PC-3 (cell line): ENCODE data around the gene ST6GAL1. TPM values are rescaled to one million over a fixed set of nuclear protein-coding genes. Genes with fewer than 3 reads are reported as not detected.
A peak's percentile ranks its signal among the peaks of the same experiment; 100 is the strongest.

Source experiments
- ATAC-seq: fragments of 200-7000 bp; cut with Tn5 transposase; 2 replicates; pipeline ENCODE4 v1.9.1; 2020; ENCODE audit warnings: mild to moderate bottlenecking, moderate library complexity
- BruUV-seq: library from RNA; stranded (reverse); fragments of 400-500 nt; replicated peaks from 2 replicates; lab custom pipeline; 2021; lab: Mats Ljungman, UMichigan
- CTCF ChIA-PET: fragments of 300-600 bp; sonication (Branson Sonifier 250); formaldehyde crosslinking; loops from one replicate; lab custom pipeline; 2022; ENCODE audit warnings: antibody characterized with exemption; lab: Charles Lee
- POLR2A ChIA-PET: fragments of 300-600 bp; sonication (Branson Sonifier 250); formaldehyde crosslinking; loops from one replicate; lab custom pipeline; 2022; ENCODE audit warnings: antibody characterized with exemption; ENCODE audit not compliant: unreplicated experiment; lab: Charles Lee
- DNase-seq: peaks from one replicate; pipeline ENCODE4 v3.0.0-alpha.2; 2015
- H2AFZ ChIP-seq: fragments of 300-600 bp; sonication (generic); 2 replicates; pipeline ENCODE4 v1.6.0; 2016; ENCODE audit warnings: antibody characterized with exemption, low read length
- H3F3A ChIP-seq: fragments of 300-600 bp; sonication (generic); one replicate; pipeline ENCODE4 v1.6.0; 2017; ENCODE audit warnings: antibody characterized with exemption, low read length, control low read depth, mild to moderate bottlenecking; ENCODE audit not compliant: unreplicated experiment
- H3K27ac ChIP-seq: fragments of 300-600 bp; sonication (generic); 2 replicates; pipeline ENCODE4 v1.5.1; 2016; ENCODE audit warnings: mild to moderate bottlenecking, low read length
- H3K27me3 ChIP-seq: fragments of 300-600 bp; sonication (generic); 2 replicates; pipeline ENCODE4 v1.6.1; 2016; ENCODE audit warnings: low read length, mixed read lengths
- H3K36me3 ChIP-seq: fragments of 300-600 bp; sonication (generic); 2 replicates; pipeline ENCODE4 v1.6.1; 2016; ENCODE audit warnings: low read depth, mixed run types, low read length, mixed read lengths
- H3K4me1 ChIP-seq: fragments of 300-600 bp; sonication (generic); 2 replicates; pipeline ENCODE4 v1.5.1; 2016; ENCODE audit warnings: low read length; ENCODE audit not compliant: insufficient read depth
- H3K4me2 ChIP-seq: fragments of 300-600 bp; sonication (generic); 2 replicates; pipeline ENCODE4 v1.6.0; 2016; ENCODE audit warnings: low read length
- H3K4me3 ChIP-seq: fragments of 300-600 bp; sonication (generic); 2 replicates; pipeline ENCODE4 v1.5.1; 2016; ENCODE audit warnings: mild to moderate bottlenecking, low read length, mixed read lengths
- H3K79me2 ChIP-seq: fragments of 300-600 bp; sonication (generic); 2 replicates; pipeline ENCODE4 v1.6.1; 2017; ENCODE audit warnings: low read length, mixed read lengths
- H3K9ac ChIP-seq: fragments of 300-600 bp; sonication (generic); 2 replicates; pipeline ENCODE4 v1.6.0; 2016; ENCODE audit warnings: mild to moderate bottlenecking, low read length
- H3K9me2 ChIP-seq: fragments of 300-600 bp; sonication (generic); replicated peaks from 2 replicates; pipeline ENCODE4 v1.6.1; 2016; ENCODE audit warnings: mixed run types, low read length, mixed read lengths
- H3K9me3 ChIP-seq: fragments of 300-600 bp; sonication (generic); 2 replicates; pipeline ENCODE4 v1.6.1; 2016; ENCODE audit warnings: low read length, mixed read lengths
- H4K20me1 ChIP-seq: fragments of 300-600 bp; sonication (generic); 2 replicates; pipeline ENCODE4 v1.6.1; 2016; ENCODE audit warnings: low read length, mixed read lengths
- EZH2 ChIP-seq: fragments of 300-600 bp; sonication (generic); IDR thresholded peaks from one replicate; pipeline ENCODE4 v1.6.1; 2017; ENCODE audit warnings: antibody characterized with exemption, mild to moderate bottlenecking, low read length; ENCODE audit not compliant: unreplicated experiment
- EZH2phosphoT487 ChIP-seq: fragments of 300-600 bp; sonication (generic); IDR thresholded peaks from 2 replicates; pipeline ENCODE4 v1.6.1; 2018; ENCODE audit warnings: mild to moderate bottlenecking, antibody characterized with exemption, low read length, borderline replicate concordance
- intact Hi-C: fragments of 100-400 bp; cut with micrococcal nuclease; formaldehyde crosslinking; loops from 2 replicates; pipeline ENCODE4 v1.9.0; 2023
- total RNA-seq: library from RNA; depleted of rRNA; stranded (reverse); fragments of >200 nt; gene quantifications from 2 replicates; pipeline ENCODE4 v1.2.3, GENCODE V29; 2014
- TF ChIP-seq, protein P1 (sequence below): fragments of 300-600 bp; sonication (generic); conservative IDR thresholded peaks from 2 replicates; pipeline ENCODE4 v1.5.1; 2017; ENCODE audit warnings: antibody characterized with exemption, low read depth, mild to moderate bottlenecking, low read length

The ST6GAL1 gene
- total RNA-seq, 1 experiment from 2014 or later = 9.4 TPM

DNA sequence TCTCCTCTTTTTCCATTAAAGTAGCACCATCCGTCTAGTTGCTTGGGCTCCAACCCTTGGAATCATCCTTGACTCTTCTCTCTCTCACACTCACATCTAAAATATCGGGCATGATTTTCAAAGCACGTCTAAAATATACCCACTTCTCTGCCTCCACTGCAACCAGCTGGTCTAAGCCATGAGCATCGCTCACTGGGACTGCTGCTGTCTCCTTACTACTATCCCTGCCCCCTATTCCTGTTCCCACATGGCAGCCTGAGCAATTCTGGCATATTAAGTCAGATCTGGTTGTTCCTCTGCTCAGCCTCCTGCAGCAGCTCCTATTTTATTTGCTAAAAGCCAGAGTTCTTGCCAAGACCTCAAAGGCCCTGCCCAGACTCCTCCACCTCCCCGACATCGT, 53.7 kb downstream of the ST6GAL1 start:
- no peaks in the 10 kb centered on the region for H3K79me2 ChIP-seq
- no peaks in the 10 kb centered on the region for H4K20me1 ChIP-seq
- no peak overlapping the region for H3K4me2 ChIP-seq
- DNase-seq = no peak
- CTCF ChIA-PET = interaction anchor here (1.0 kb wide), 1 partner anchor 155 kb away, joined by 3 read pairs; the partner anchor contains the start of gene RPL39L
- POLR2A ChIA-PET = no interaction called here
- no peak overlapping the region for H3K4me3 ChIP-seq
- H3K4me1 ChIP-seq = peaks cover 24% of the 10 kb centered on the region
- H3K9me3 ChIP-seq = no peaks in the 10 kb centered on the region
- H3K27ac ChIP-seq = no peak overlapping the region
- no peak for TF ChIP-seq EZH2
- no peak for TF ChIP-seq EZH2phosphoT487
- TF ChIP-seq, protein P1, sequence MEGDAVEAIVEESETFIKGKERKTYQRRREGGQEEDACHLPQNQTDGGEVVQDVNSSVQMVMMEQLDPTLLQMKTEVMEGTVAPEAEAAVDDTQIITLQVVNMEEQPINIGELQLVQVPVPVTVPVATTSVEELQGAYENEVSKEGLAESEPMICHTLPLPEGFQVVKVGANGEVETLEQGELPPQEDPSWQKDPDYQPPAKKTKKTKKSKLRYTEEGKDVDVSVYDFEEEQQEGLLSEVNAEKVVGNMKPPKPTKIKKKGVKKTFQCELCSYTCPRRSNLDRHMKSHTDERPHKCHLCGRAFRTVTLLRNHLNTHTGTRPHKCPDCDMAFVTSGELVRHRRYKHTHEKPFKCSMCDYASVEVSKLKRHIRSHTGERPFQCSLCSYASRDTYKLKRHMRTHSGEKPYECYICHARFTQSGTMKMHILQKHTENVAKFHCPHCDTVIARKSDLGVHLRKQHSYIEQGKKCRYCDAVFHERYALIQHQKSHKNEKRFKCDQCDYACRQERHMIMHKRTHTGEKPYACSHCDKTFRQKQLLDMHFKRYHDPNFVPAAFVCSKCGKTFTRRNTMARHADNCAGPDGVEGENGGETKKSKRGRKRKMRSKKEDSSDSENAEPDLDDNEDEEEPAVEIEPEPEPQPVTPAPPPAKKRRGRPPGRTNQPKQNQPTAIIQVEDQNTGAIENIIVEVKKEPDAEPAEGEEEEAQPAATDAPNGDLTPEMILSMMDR = no peak
- no peaks in the 10 kb centered on the region for H3K36me3 ChIP-seq
- no peak overlapping the region for H3K9ac ChIP-seq
- BruUV-seq = no TSS peak
- H3K27me3 ChIP-seq = no peaks in the 10 kb centered on the region
- H3K9me2 ChIP-seq = no peaks in the 10 kb centered on the region
- H2AFZ ChIP-seq = no peak overlapping the region
- intact Hi-C loops = no loop called here
- no peaks in the 10 kb centered on the region for H3F3A ChIP-seq
- ATAC-seq = no peak

DNA sequence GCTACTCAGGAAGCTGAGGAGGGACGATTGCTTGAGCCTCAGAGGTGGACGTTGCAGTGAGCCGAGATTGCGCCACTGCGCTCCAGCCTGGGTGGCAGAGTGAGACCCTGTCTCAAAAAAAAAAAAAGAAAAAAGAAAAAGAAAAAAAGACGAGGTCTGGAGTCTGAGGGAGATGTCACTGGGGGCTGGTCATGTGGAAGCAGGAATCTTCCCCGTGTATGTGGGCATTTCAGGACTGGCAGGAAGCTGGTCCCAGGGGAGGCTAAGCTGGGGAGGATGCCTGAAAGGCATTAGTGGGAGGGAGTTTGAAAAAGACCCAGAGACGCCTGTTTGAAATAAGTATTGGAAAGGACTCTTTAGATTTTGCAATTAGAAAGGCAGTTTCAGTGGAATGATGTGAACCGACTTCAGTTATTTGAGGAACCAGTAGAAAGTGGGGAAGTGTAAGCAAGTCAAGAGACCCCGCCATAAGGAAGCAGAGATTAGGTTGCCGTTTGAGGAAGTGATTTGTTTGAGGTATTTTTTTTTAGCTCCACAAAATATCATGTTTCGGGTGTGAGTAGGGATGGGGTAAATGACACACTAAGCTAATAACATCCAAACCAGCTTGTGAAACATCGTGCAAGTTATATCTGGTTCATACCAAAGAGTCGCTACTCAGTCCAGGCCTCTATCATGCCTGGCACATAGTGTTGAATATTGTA, 55.5 kb downstream of the ST6GAL1 start:
- Histone ChIP-seq H3K4me3 (no peak overlapping the region), H3K9ac (no peak overlapping the region), H3K79me2 (no peaks in the 10 kb centered on the region), H3K9me2 (no peaks in the 10 kb centered on the region), H2AFZ (peak overlapping the region; percentile 72), H3K36me3 (no peaks in the 10 kb centered on the region), H3K4me1 (peaks cover 24% of the 10 kb centered on the region), H3K27ac (peak overlapping the region; percentile 43), H4K20me1 (no peaks in the 10 kb centered on the region), H3K27me3 (no peaks in the 10 kb centered on the region), H3K4me2 (peak overlapping the region; percentile 48), H3K9me3 (no peaks in the 10 kb centered on the region), H3F3A (no peaks in the 10 kb centered on the region)
- TF ChIP-seq EZH2phosphoT487 (no peak), EZH2 (no peak)
- TF ChIP-seq, protein P1 = no peak
- BruUV-seq = no TSS peak
- ChIA-PET POLR2A (interaction anchor here (0.6 to 0.7 kb wide), 4 partner anchors 48 to 154 kb away, joined by 3 to 5 read pairs (median 4); no protein-coding TSS in a partner anchor), CTCF (interaction anchor here (0.7 kb wide), 1 partner anchor 179 kb away, joined by 7 read pairs; no protein-coding TSS in a partner anchor)
- ATAC-seq = peak; percentile 41; the same call in 1 of the 2 replicates
- peak; percentile 66 for DNase-seq
- intact Hi-C loops = no loop called here

DNA sequence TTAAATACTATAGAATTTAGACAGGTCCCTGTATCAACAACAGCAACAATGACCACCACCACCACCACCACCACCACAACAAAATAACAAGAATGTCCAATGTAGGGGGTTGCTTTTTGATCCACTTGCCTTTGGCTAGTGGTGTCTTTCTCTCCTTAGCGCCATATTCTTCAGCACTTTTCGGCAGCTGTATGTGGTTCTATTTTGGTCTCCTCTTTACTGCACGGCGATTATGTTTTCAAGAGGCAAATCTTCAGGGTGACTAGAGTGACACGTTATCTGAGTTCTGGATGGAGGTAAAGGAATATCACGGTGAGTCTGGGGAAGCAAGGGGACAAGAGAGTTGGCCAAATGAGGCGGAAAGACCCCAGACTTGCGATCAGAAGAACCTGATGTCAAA, 56.1 kb downstream of the ST6GAL1 start:
- no peaks in the 10 kb centered on the region for H3K27me3 ChIP-seq
- 0 out of 2 replicates have a peak overlapping the region, but pooled peaks have one; percentile 5 for H3K27ac ChIP-seq
- no peaks in the 10 kb centered on the region for H3K79me2 ChIP-seq
- H3K4me3 ChIP-seq = no peak overlapping the region
- ATAC-seq (no peak), DNase-seq (no peak)
- H3K9me2 ChIP-seq = no peaks in the 10 kb centered on the region
- H2AFZ ChIP-seq = no peak overlapping the region
- CTCF ChIA-PET = no interaction called here
- no peaks in the 10 kb centered on the region for H3F3A ChIP-seq
- POLR2A ChIA-PET = interaction anchor here (0.6 kb wide), 1 partner anchor 125 kb away, joined by 3 read pairs; no protein-coding TSS in a partner anchor
- H3K9me3 ChIP-seq = no peaks in the 10 kb centered on the region
- H3K4me1 ChIP-seq = peaks cover 30% of the 10 kb centered on the region
- H3K9ac ChIP-seq = no peak overlapping the region
- peak overlapping the region; percentile 48 for H3K4me2 ChIP-seq
- no peaks in the 10 kb centered on the region for H3K36me3 ChIP-seq
- TF ChIP-seq EZH2 (no peak), EZH2phosphoT487 (no peak)
- TF ChIP-seq, protein P1 = no peak
- intact Hi-C loops = no loop called here
- no TSS peak for BruUV-seq
- no peaks in the 10 kb centered on the region for H4K20me1 ChIP-seq
